ENCODE measurements around the gene CRKL. TPM values are rescaled to one million over a fixed set of nuclear protein-coding genes. Genes with fewer than 3 reads are reported as not detected.

The CRKL gene
- total RNA-seq, 1 experiment from 2014 or later = 35.4 TPM

GRCh38 chr22:20967697-20968211 is 50.5 kb downstream of the CRKL start:
- CTCF ChIA-PET = interaction anchor here (0.6 kb wide), 1 partner anchor 51 kb away, joined by 5 read pairs; no protein-coding TSS in a partner anchor
- intact Hi-C loops (cut with micrococcal nuclease) = no loop called here
- ATAC-seq = no peak
- Histone ChIP-seq H3K4me3 (ENCODE audit: low read length) (no peak overlapping the region), H3F3A (ENCODE audit: low read length, unreplicated experiment) (no peaks in the 10 kb centered on the region), H3K27me3 (ENCODE audit: low read length) (no peaks in the 10 kb centered on the region), H2AFZ (ENCODE audit: low read length) (no peak overlapping the region), H3K9me2 (replicated peaks; ENCODE audit: low read length) (no peaks in the 10 kb centered on the region), H3K9me3 (ENCODE audit: low read length) (no peaks in the 10 kb centered on the region), H4K20me1 (ENCODE audit: low read length) (no peaks in the 10 kb centered on the region), H3K4me1 (ENCODE audit: insufficient read depth, low read length) (no peaks in the 10 kb centered on the region), H3K79me2 (ENCODE audit: low read length) (no peaks in the 10 kb centered on the region), H3K4me2 (ENCODE audit: low read length) (no peak overlapping the region), H3K27ac (ENCODE audit: low read length) (no peak overlapping the region), H3K36me3 (ENCODE audit: low read depth, low read length) (no peaks in the 10 kb centered on the region), H3K9ac (ENCODE audit: low read length) (no peak overlapping the region)
- POLR2A ChIA-PET (ENCODE audit: unreplicated experiment) = no interaction called here
- no TSS peak for BruUV-seq (replicated peaks)
- TF ChIP-seq, protein P1, sequence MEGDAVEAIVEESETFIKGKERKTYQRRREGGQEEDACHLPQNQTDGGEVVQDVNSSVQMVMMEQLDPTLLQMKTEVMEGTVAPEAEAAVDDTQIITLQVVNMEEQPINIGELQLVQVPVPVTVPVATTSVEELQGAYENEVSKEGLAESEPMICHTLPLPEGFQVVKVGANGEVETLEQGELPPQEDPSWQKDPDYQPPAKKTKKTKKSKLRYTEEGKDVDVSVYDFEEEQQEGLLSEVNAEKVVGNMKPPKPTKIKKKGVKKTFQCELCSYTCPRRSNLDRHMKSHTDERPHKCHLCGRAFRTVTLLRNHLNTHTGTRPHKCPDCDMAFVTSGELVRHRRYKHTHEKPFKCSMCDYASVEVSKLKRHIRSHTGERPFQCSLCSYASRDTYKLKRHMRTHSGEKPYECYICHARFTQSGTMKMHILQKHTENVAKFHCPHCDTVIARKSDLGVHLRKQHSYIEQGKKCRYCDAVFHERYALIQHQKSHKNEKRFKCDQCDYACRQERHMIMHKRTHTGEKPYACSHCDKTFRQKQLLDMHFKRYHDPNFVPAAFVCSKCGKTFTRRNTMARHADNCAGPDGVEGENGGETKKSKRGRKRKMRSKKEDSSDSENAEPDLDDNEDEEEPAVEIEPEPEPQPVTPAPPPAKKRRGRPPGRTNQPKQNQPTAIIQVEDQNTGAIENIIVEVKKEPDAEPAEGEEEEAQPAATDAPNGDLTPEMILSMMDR (conservative IDR thresholded peaks at IDR 0.05; ENCODE audit: low read depth, low read length) = no peak
- TF ChIP-seq EZH2 (IDR thresholded peaks at IDR 0.05; ENCODE audit: low read length, unreplicated experiment) = no peak
- TF ChIP-seq EZH2phosphoT487 (IDR thresholded peaks at IDR 0.05; ENCODE audit: borderline replicate concordance, low read length) = no peak
- no peak for DNase-seq

DNA sequence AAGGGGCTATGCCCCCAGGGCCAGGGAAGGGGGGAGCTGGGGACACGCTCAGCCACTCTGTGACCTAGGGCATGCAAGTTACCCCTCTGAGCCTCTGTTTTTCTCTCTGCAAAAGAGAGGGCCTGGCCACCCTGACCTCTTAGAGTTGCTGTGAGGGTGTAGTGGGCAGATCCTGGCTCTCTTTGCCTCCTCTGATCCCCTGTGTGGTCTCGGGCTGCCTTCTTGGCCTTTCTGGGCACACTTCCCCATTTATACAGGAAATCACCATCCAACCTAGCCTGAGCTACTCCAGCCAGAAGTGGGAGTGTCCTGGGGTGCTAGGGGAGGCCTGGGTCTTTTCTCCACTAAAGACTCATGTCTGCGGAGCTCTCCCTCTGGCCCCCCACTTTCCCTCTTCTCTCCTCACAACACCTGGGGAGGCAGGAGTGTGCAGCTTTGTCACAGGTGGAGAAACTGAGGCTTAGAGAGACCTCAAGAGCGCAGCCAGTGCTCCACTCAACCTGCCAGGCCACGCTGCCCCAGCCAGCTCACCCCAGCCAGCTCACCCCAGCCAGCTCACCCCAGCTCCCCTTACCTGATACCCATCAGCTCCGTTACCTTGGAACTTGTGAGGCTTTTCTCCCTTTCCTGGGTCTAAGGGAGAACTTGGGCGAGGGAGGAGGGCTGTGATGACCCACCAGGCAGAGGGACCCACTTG is 51.2 kb downstream of the CRKL start:
- Histone ChIP-seq H3K9me3 (ENCODE audit: low read length) (no peaks in the 10 kb centered on the region), H3F3A (ENCODE audit: low read length, unreplicated experiment) (no peaks in the 10 kb centered on the region), H3K9ac (ENCODE audit: low read length) (no peak overlapping the region), H3K4me2 (ENCODE audit: low read length) (no peak overlapping the region), H3K4me3 (ENCODE audit: low read length) (no peak overlapping the region), H3K79me2 (ENCODE audit: low read length) (no peaks in the 10 kb centered on the region), H3K9me2 (replicated peaks; ENCODE audit: low read length) (no peaks in the 10 kb centered on the region), H2AFZ (ENCODE audit: low read length) (no peak overlapping the region), H3K36me3 (ENCODE audit: low read depth, low read length) (no peaks in the 10 kb centered on the region), H3K27ac (ENCODE audit: low read length) (no peak overlapping the region), H3K27me3 (ENCODE audit: low read length) (no peaks in the 10 kb centered on the region), H4K20me1 (ENCODE audit: low read length) (no peaks in the 10 kb centered on the region), H3K4me1 (ENCODE audit: insufficient read depth, low read length) (no peaks in the 10 kb centered on the region)
- no TSS peak for BruUV-seq (replicated peaks)
- CTCF ChIA-PET = interaction anchor here (0.6 kb wide), 1 partner anchor 52 kb away, joined by 5 read pairs; no protein-coding TSS in a partner anchor
- intact Hi-C loops (cut with micrococcal nuclease) = no loop called here
- ATAC-seq (no peak), DNase-seq (no peak)
- POLR2A ChIA-PET (ENCODE audit: unreplicated experiment) = no interaction called here
- TF ChIP-seq, protein P1 (conservative IDR thresholded peaks at IDR 0.05; ENCODE audit: low read depth, low read length) = no peak
- TF ChIP-seq EZH2phosphoT487 (IDR thresholded peaks at IDR 0.05; ENCODE audit: borderline replicate concordance, low read length) = no peak
- no peak for TF ChIP-seq EZH2 (IDR thresholded peaks at IDR 0.05; ENCODE audit: low read length, unreplicated experiment)
